Panc1 (cell line): Measurements from ENCODE around the gene ITGAX. TPM values are rescaled to one million over a fixed set of nuclear protein-coding genes. Genes with fewer than 3 reads are reported as not detected.

Experiments used
- ATAC-seq: fragments of 200-7000 bp; cut with Tn5 transposase; 2 replicates; pipeline ENCODE4 v1.9.1; 2020; ENCODE audit warnings: mild to moderate bottlenecking, moderate library complexity
- BruUV-seq: library from RNA; stranded (reverse); fragments of 400-500 nt; replicated peaks from 2 replicates; lab custom pipeline; 2021; lab: Mats Ljungman, UMichigan
- CTCF ChIA-PET: fragments of 300-600 bp; sonication (Branson Sonifier 250); formaldehyde crosslinking; loops from one replicate; lab custom pipeline; 2022; ENCODE audit warnings: antibody characterized with exemption; lab: Charles Lee
- POLR2A ChIA-PET: fragments of 300-600 bp; sonication (Branson Sonifier 250); formaldehyde crosslinking; loops from one replicate; lab custom pipeline; 2022; ENCODE audit warnings: antibody characterized with exemption; lab: Charles Lee
- DNase-seq: peaks from one replicate; pipeline ENCODE4 v3.0.0-alpha.2; 2010; ENCODE audit warnings: low read depth, low spot score
- H3K27ac ChIP-seq: 2 replicates; pipeline ENCODE4 v1.5.1; 2011; ENCODE audit warnings: mild to moderate bottlenecking, low read length, inconsistent platforms
- H3K27me3 ChIP-seq: fragments of 200-500 bp; sonication (Bioruptor generic); 2 replicates; pipeline ENCODE4 v1.6.0; 2014; ENCODE audit warnings: low read length, inconsistent platforms; ENCODE audit not compliant: control insufficient read depth, insufficient read depth
- H3K36me3 ChIP-seq: fragments of 200-500 bp; sonication (Bioruptor generic); 2 replicates; pipeline ENCODE4 v1.5.1; 2014; ENCODE audit warnings: inconsistent platforms, mild to moderate bottlenecking, low read length, moderate library complexity; ENCODE audit not compliant: control insufficient read depth, insufficient read depth
- H3K4me1 ChIP-seq: 2 replicates; pipeline ENCODE4 v1.5.1; 2011; ENCODE audit warnings: inconsistent platforms, mild to moderate bottlenecking, low read length, moderate library complexity; ENCODE audit not compliant: control insufficient read depth, insufficient read depth
- H3K4me3 ChIP-seq, 2 experiments: 2 replicates each; pipeline ENCODE4 v1.5.1; 2011 to 2012; ENCODE audit warnings: low read depth in 2 of 2, low read length in 2 of 2, mild to moderate bottlenecking in 2 of 2, inconsistent platforms in 1 of 2, moderate library complexity in 1 of 2
- H3K9me3 ChIP-seq: fragments of 200-500 bp; sonication (Bioruptor generic); 2 replicates; pipeline ENCODE4 v1.5.1; 2014; ENCODE audit warnings: low read depth, mild to moderate bottlenecking, inconsistent platforms, low read length, moderate library complexity; ENCODE audit not compliant: control insufficient read depth, insufficient read depth
- CTCF ChIP-seq: fragments of 450-650 bp; IDR thresholded peaks from 2 replicates; pipeline ENCODE4 v1.5.1; 2017; ENCODE audit warnings: mild to moderate bottlenecking
- POLR2AphosphoS5 ChIP-seq: IDR thresholded peaks from 2 replicates; pipeline ENCODE4 v1.6.1; 2012; ENCODE audit warnings: mild to moderate bottlenecking, low read depth, low read length, moderate library complexity
- REST ChIP-seq, 2 experiments: IDR thresholded peaks; 2 replicates each; pipeline ENCODE4 v1.6.1; 2011 to 2012; ENCODE audit warnings: low read depth in 2 of 2, control low read depth in 1 of 2, low read length in 1 of 2, mild to moderate bottlenecking in 1 of 2, moderate library complexity in 1 of 2; ENCODE audit not compliant: insufficient read depth in 1 of 2
- SIN3A ChIP-seq: IDR thresholded peaks from 2 replicates; pipeline ENCODE4 v1.6.1; 2012; ENCODE audit warnings: low read depth, mild to moderate bottlenecking, low read length, moderate library complexity, borderline replicate concordance; ENCODE audit not compliant: insufficient read depth
- TCF7L2 ChIP-seq: IDR thresholded peaks from 2 replicates; pipeline ENCODE4 v1.6.1; 2011; ENCODE audit warnings: mild to moderate bottlenecking, low read depth, low read length, inconsistent platforms
- in situ Hi-C: cut with HindIII; loops from 2 replicates; pipeline ENCODE4 v1.10.0; 2016; ENCODE audit warnings: low sequenced_read_pairs, low pct_unique_long_range_greater_than_20kb
- intact Hi-C: fragments of 100-400 bp; cut with micrococcal nuclease; formaldehyde crosslinking; loops from one replicate; pipeline ENCODE4 v1.10.0; 2022; ENCODE audit not compliant: unreplicated experiment
- total RNA-seq: library from RNA; stranded (reverse); gene quantifications from one replicate; pipeline ENCODE4 v1.2.1, GENCODE V29; 2021; ENCODE audit not compliant: unreplicated experiment

ITGAX gene
- total RNA-seq, 1 experiment from 2014 or later: 0.49 TPM

- H3K27ac ChIP-seq: no peak overlapping the region
- no TSS peak for BruUV-seq
- in situ Hi-C loops (no loop called here), intact Hi-C loops (no loop called here)
- ChIA-PET POLR2A (interaction anchor here (0.7 kb wide), 1 partner anchor 104 kb away, joined by 3 read pairs; no protein-coding TSS in a partner anchor), CTCF (no interaction called here)
- no peaks in the 10 kb centered on the region for H3K9me3 ChIP-seq
- TF ChIP-seq REST (IDR thresholded peaks at IDR 0.05; ENCODE audit: insufficient read depth in 1 of 2, low read depth in 2 of 2, low read length in 1 of 2) (no peak), SIN3A (no peak), TCF7L2 (no peak), POLR2AphosphoS5 (no peak), CTCF (no peak)
- H3K4me3 ChIP-seq: no peak overlapping the region
- no peaks in the 10 kb centered on the region for H3K4me1 ChIP-seq
- ATAC-seq (no peak), DNase-seq (no peak)
- H3K36me3 ChIP-seq: no peaks in the 10 kb centered on the region
- H3K27me3 ChIP-seq: no peaks in the 10 kb centered on the region
These were observed 1.8 kb downstream of the ITGAX start for GRCh38 chr16:31356566-31357323.

- intact Hi-C loops (no loop called here), in situ Hi-C loops (no loop called here)
- Histone ChIP-seq H3K27me3 (no peaks in the 10 kb centered on the region), H3K4me1 (no peaks in the 10 kb centered on the region), H3K9me3 (no peaks in the 10 kb centered on the region), H3K27ac (no peak overlapping the region), H3K36me3 (no peaks in the 10 kb centered on the region), H3K4me3 (no peak overlapping the region)
- CTCF ChIA-PET: no interaction called here
- ATAC-seq (no peak), DNase-seq (no peak)
- POLR2A ChIA-PET: no interaction called here
- TF ChIP-seq CTCF (no peak), TCF7L2 (no peak), SIN3A (no peak), REST (IDR thresholded peaks at IDR 0.05; ENCODE audit: insufficient read depth in 1 of 2, low read depth in 2 of 2, low read length in 1 of 2) (no peak)
- BruUV-seq: no TSS peak
These were observed 2.5 kb downstream of the ITGAX start for GRCh38 chr16:31357324-31358109.
